Loucy (cell line): ENCODE data around the gene EIF2S1.

Experiments
- H2AFZ ChIP-seq: fragments of 200-600 bp; sonication (generic); 2 replicates; pipeline ENCODE4 v1.6.0; 2016; ENCODE audit warnings: antibody characterized with exemption, mild to moderate bottlenecking, low read length, moderate library complexity
- H3F3A ChIP-seq: fragments of 200-600 bp; 2 replicates; pipeline ENCODE4 v1.6.0; 2016; ENCODE audit warnings: antibody characterized with exemption, low read depth, mild to moderate bottlenecking
- H3K27me3 ChIP-seq: fragments of 200-600 bp; sonication (generic); 2 replicates; pipeline ENCODE4 v1.6.1; 2014; ENCODE audit warnings: low read length, mild to moderate bottlenecking; ENCODE audit not compliant: insufficient read depth, poor library complexity, severe bottlenecking
- H3K36me3 ChIP-seq: fragments of 200-600 bp; sonication (generic); 2 replicates; pipeline ENCODE4 v1.6.1; 2016; ENCODE audit warnings: low read length; ENCODE audit not compliant: insufficient read depth
- H3K4me1 ChIP-seq: fragments of 200-600 bp; sonication (generic); 2 replicates; pipeline ENCODE4 v1.5.1; 2014; ENCODE audit warnings: low read length, mild to moderate bottlenecking; ENCODE audit not compliant: insufficient read depth, poor library complexity, severe bottlenecking
- H3K4me2 ChIP-seq: fragments of 200-600 bp; sonication (generic); 2 replicates; pipeline ENCODE4 v1.6.0; 2014; ENCODE audit warnings: antibody characterized with exemption, low read length, low read depth, mild to moderate bottlenecking; ENCODE audit not compliant: poor library complexity, severe bottlenecking
- H3K4me3 ChIP-seq: fragments of 200-600 bp; sonication (generic); 2 replicates; pipeline ENCODE4 v1.5.1; 2014; ENCODE audit warnings: low read length, mild to moderate bottlenecking, mixed read lengths; ENCODE audit not compliant: poor library complexity, severe bottlenecking
- H3K79me2 ChIP-seq: fragments of 200-600 bp; sonication (generic); 2 replicates; pipeline ENCODE4 v1.6.1; 2014; ENCODE audit warnings: low read length; ENCODE audit not compliant: insufficient read depth
- H3K9ac ChIP-seq: fragments of 200-600 bp; sonication (generic); 2 replicates; pipeline ENCODE4 v1.6.0; 2014; ENCODE audit warnings: mild to moderate bottlenecking, low read depth, low read length, moderate library complexity; ENCODE audit not compliant: poor library complexity, severe bottlenecking
- H3K9me2 ChIP-seq: fragments of 200-600 bp; sonication (generic); replicated peaks from 2 replicates; pipeline ENCODE4 v1.6.1; 2016; ENCODE audit warnings: low read depth, low read length, mixed read lengths
- H3K9me3 ChIP-seq: fragments of 200-600 bp; sonication (generic); 2 replicates; pipeline ENCODE4 v1.6.1; 2014; ENCODE audit warnings: mild to moderate bottlenecking, antibody characterized with exemption, low read length, low read depth; ENCODE audit not compliant: insufficient read depth
- H4K20me1 ChIP-seq: fragments of 200-600 bp; sonication (generic); 2 replicates; pipeline ENCODE4 v1.6.0; 2014; ENCODE audit warnings: antibody characterized with exemption, low read length, mild to moderate bottlenecking; ENCODE audit not compliant: insufficient read depth, poor library complexity, severe bottlenecking
- EZH2phosphoT487 ChIP-seq: fragments of 200-600 bp; IDR thresholded peaks from 2 replicates; pipeline ENCODE4 v1.6.1; 2018; ENCODE audit warnings: antibody characterized with exemption, mild to moderate bottlenecking, moderate library complexity, borderline replicate concordance
- TF ChIP-seq, protein P1 (sequence below): fragments of 200-600 bp; sonication (generic); conservative IDR thresholded peaks from 2 replicates; pipeline ENCODE4 v1.5.1; 2014; ENCODE audit warnings: mild to moderate bottlenecking, antibody characterized with exemption, low read length

Gene EIF2S1

DNA sequence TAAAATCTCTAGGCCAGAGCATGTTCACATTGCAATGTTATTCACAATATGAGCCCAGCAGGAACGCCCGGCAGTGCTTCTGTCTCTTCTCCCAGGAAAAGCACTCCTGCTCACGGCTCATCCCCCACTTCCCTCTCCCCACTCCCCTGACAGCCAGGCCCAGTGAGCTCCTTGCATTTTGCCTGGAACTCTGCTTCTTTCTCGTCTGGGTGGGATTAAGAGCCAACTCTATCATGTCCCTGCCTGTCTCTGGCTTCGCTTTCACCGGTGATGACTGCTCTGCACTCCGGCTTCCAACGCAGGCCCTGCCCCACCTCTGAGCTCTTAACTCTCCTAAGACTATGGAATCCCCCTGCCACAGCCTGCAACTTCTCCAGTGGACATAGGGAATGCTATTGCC is 49.3 kb downstream of the EIF2S1 start:
- H3K4me2 ChIP-seq, result no peak overlapping the region
- no peaks in the 10 kb centered on the region for H4K20me1 ChIP-seq
- H2AFZ ChIP-seq, result no peak overlapping the region
- no peak overlapping the region for H3K9ac ChIP-seq
- H3K27me3 ChIP-seq, result no peaks in the 10 kb centered on the region
- TF ChIP-seq EZH2phosphoT487, result no peak
- TF ChIP-seq, protein P1, sequence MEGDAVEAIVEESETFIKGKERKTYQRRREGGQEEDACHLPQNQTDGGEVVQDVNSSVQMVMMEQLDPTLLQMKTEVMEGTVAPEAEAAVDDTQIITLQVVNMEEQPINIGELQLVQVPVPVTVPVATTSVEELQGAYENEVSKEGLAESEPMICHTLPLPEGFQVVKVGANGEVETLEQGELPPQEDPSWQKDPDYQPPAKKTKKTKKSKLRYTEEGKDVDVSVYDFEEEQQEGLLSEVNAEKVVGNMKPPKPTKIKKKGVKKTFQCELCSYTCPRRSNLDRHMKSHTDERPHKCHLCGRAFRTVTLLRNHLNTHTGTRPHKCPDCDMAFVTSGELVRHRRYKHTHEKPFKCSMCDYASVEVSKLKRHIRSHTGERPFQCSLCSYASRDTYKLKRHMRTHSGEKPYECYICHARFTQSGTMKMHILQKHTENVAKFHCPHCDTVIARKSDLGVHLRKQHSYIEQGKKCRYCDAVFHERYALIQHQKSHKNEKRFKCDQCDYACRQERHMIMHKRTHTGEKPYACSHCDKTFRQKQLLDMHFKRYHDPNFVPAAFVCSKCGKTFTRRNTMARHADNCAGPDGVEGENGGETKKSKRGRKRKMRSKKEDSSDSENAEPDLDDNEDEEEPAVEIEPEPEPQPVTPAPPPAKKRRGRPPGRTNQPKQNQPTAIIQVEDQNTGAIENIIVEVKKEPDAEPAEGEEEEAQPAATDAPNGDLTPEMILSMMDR, result no peak
- H3K79me2 ChIP-seq, result no peaks in the 10 kb centered on the region
- H3K9me2 ChIP-seq, result no peaks in the 10 kb centered on the region
- peaks cover 1% of the 10 kb centered on the region for H3K4me1 ChIP-seq
- no peaks in the 10 kb centered on the region for H3K36me3 ChIP-seq
- H3K4me3 ChIP-seq, result no peak overlapping the region
- no peaks in the 10 kb centered on the region for H3K9me3 ChIP-seq
- no peaks in the 10 kb centered on the region for H3F3A ChIP-seq

DNA sequence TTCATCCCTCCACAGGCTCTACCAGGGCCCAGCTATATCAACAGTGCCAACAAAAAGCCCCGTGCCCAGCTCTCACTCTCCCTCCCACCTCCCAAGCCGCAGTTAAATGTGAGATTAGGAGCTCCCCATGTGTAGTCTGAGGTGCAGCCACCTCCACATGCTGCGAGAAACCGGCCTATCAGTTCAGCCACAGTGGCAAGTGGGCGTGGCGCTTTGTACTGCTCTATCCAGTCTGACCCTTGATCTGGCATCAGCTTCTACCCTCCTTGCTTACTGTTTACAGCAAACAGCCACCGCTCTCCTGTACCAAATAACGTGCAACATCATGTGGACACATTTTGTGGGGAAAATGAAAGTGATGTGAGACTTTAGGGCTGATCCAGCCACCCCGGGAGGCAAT is 50.2 kb downstream of the EIF2S1 start:
- H2AFZ ChIP-seq, result peak overlapping the region; percentile 46; the same call in 1 of the 2 replicates
- no peak for TF ChIP-seq EZH2phosphoT487
- TF ChIP-seq, protein P1, result no peak
- no peak overlapping the region for H3K9ac ChIP-seq
- no peaks in the 10 kb centered on the region for H3K36me3 ChIP-seq
- peaks cover 6% of the 10 kb centered on the region for H3K4me1 ChIP-seq
- H3K4me3 ChIP-seq, result no peak overlapping the region
- H3K79me2 ChIP-seq, result no peaks in the 10 kb centered on the region
- no peak overlapping the region for H3K4me2 ChIP-seq
- H4K20me1 ChIP-seq, result no peaks in the 10 kb centered on the region
- no peaks in the 10 kb centered on the region for H3F3A ChIP-seq
- no peaks in the 10 kb centered on the region for H3K9me3 ChIP-seq
- H3K27me3 ChIP-seq, result no peaks in the 10 kb centered on the region
- H3K9me2 ChIP-seq, result no peaks in the 10 kb centered on the region

DNA sequence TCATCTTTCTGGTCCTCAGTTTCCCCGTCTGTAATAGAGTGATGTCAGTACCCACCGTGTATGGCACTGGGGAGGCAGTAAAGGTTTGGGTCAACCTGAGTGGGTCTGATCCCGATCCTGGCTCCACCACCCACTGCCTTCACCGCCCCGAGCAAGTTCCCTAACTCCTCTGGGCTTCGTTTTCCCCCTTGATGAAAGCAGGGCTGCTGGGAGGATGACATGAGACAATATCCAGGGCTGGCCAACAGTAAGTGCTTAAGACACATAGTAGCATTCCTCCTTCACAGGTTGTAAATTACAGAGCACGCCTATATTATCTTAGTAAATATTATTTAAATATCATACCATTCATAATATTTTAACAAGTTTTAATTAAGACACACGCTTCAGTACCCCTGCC is 51.2 kb downstream of the EIF2S1 start:
- H3K9ac ChIP-seq, result no peak overlapping the region
- H2AFZ ChIP-seq, result no peak overlapping the region
- no peak overlapping the region for H3K4me3 ChIP-seq
- no peak overlapping the region for H3K4me2 ChIP-seq
- H3K79me2 ChIP-seq, result no peaks in the 10 kb centered on the region
- no peaks in the 10 kb centered on the region for H3K9me3 ChIP-seq
- no peaks in the 10 kb centered on the region for H3K27me3 ChIP-seq
- H3F3A ChIP-seq, result no peaks in the 10 kb centered on the region
- no peaks in the 10 kb centered on the region for H3K36me3 ChIP-seq
- no peaks in the 10 kb centered on the region for H4K20me1 ChIP-seq
- H3K4me1 ChIP-seq, result peaks cover 6% of the 10 kb centered on the region
- TF ChIP-seq, protein P1, result no peak
- TF ChIP-seq EZH2phosphoT487, result no peak
- no peaks in the 10 kb centered on the region for H3K9me2 ChIP-seq
